ENCODE results near the gene MEGF11.

MEGF11 gene

GRCh38 chr15:66138096-66138783 is 115.3 kb downstream of the MEGF11 start:
- DNase-seq: no peak

- DNase-seq: no peak
Observed at GRCh38 chr15:66136948-66137347, 116.6 kb downstream of the MEGF11 start.

GRCh38 chr15:66135664-66136063 is 117.9 kb downstream of the MEGF11 start:
- no peak for DNase-seq

GRCh38 chr15:66134284-66134683 is 119.3 kb downstream of the MEGF11 start:
- no peak for DNase-seq

GRCh38 chr15:66133247-66133885 is 120.2 kb downstream of the MEGF11 start:
- no peak for DNase-seq

- no peak for DNase-seq
Observed at GRCh38 chr15:66132251-66132816, 121.2 kb downstream of the MEGF11 start.

- DNase-seq: no peak
Observed at GRCh38 chr15:66131831-66132230, 121.7 kb downstream of the MEGF11 start.

- no peak for DNase-seq
Observed at GRCh38 chr15:66131200-66131599, 122.3 kb downstream of the MEGF11 start.

- no peak for DNase-seq
Observed at GRCh38 chr15:66130496-66131034, 123.0 kb downstream of the MEGF11 start.

- no peak for DNase-seq
Observed at GRCh38 chr15:66129586-66129985, 124.0 kb downstream of the MEGF11 start.

GRCh38 chr15:66128116-66128680 is 125.4 kb downstream of the MEGF11 start:
- no peak for DNase-seq

GRCh38 chr15:66126456-66126855 is 127.1 kb downstream of the MEGF11 start:
- DNase-seq: no peak

- no peak for DNase-seq
Observed at GRCh38 chr15:66126031-66126441, 127.5 kb downstream of the MEGF11 start.

- no peak for DNase-seq
Observed at GRCh38 chr15:66124651-66125050, 128.9 kb downstream of the MEGF11 start.

GRCh38 chr15:66123799-66124198 is 129.8 kb downstream of the MEGF11 start:
- DNase-seq: no peak

- DNase-seq: no peak
Observed at GRCh38 chr15:66120422-66120821, 133.1 kb downstream of the MEGF11 start.

GRCh38 chr15:66117841-66118240 is 135.7 kb downstream of the MEGF11 start:
- no peak for DNase-seq

GRCh38 chr15:66115568-66116206 is 137.9 kb downstream of the MEGF11 start:
- DNase-seq: no peak

GRCh38 chr15:66114863-66115425 is 138.6 kb downstream of the MEGF11 start:
- no peak for DNase-seq

- DNase-seq: no peak
Observed at GRCh38 chr15:66112388-66112787, 141.2 kb downstream of the MEGF11 start.

- no peak for DNase-seq
Observed at GRCh38 chr15:66111363-66111762, 142.2 kb downstream of the MEGF11 start.

GRCh38 chr15:66110864-66111263 is 142.7 kb downstream of the MEGF11 start:
- no peak for DNase-seq

- DNase-seq: no peak
Observed at GRCh38 chr15:66109826-66110225, 143.7 kb downstream of the MEGF11 start.
